Mesenchymal stem cell (in vitro differentiated cells and primary cell): ENCODE data around the gene ZNF292.
A peak's percentile ranks its signal among the peaks of the same experiment; 100 is the strongest.
"Not testable (repeated sequence)": the region's sequence is repeated elsewhere in the genome, so short reads cannot be mapped to it uniquely, and the experiment has no call there.

Experiments
- DNase-seq: peaks from one replicate; pipeline ENCODE4 v3.0.0-alpha.2; 2013
- H2AFZ ChIP-seq: one replicate; pipeline ENCODE4 v1.6.1; 2013; ENCODE audit warnings: low read depth, mild to moderate bottlenecking, control low read depth, inconsistent platforms, low read length, moderate library complexity
- H2AK5ac ChIP-seq: 2 replicates; pipeline ENCODE4 v1.6.1; 2013; ENCODE audit warnings: low read length, moderate library complexity, mild to moderate bottlenecking, inconsistent platforms; ENCODE audit not compliant: severe bottlenecking
- H2BK120ac ChIP-seq: one replicate; pipeline ENCODE4 v1.6.1; 2013; ENCODE audit warnings: low read depth, mild to moderate bottlenecking, inconsistent platforms, low read length, moderate library complexity
- H2BK12ac ChIP-seq, 2 experiments: one replicate each; pipeline ENCODE4 v1.6.1; 2013; ENCODE audit warnings: inconsistent platforms in 2 of 2, low read length in 2 of 2, mild to moderate bottlenecking in 2 of 2, moderate library complexity in 2 of 2, control low read depth in 1 of 2
- H2BK15ac ChIP-seq: one replicate; pipeline ENCODE4 v1.6.1; 2013; ENCODE audit warnings: mild to moderate bottlenecking, low read depth, inconsistent platforms; ENCODE audit not compliant: poor library complexity, severe bottlenecking
- H2BK5ac ChIP-seq: 2 replicates; pipeline ENCODE4 v1.6.1; 2013; ENCODE audit warnings: low read depth, mild to moderate bottlenecking, low read length, control low read depth, inconsistent platforms; ENCODE audit not compliant: poor library complexity, severe bottlenecking
- H3K14ac ChIP-seq, 2 experiments: one replicate each; pipeline ENCODE4 v1.6.1; 2013; ENCODE audit warnings: inconsistent platforms in 2 of 2, low read length in 2 of 2, control low read depth in 1 of 2, mild to moderate bottlenecking in 1 of 2, moderate library complexity in 1 of 2
- H3K18ac ChIP-seq, 2 experiments: one replicate each; pipeline ENCODE4 v1.6.1; 2013; ENCODE audit warnings: inconsistent platforms in 2 of 2, low read length in 2 of 2, control low read depth in 1 of 2, low read depth in 1 of 2, mild to moderate bottlenecking in 1 of 2
- H3K23ac ChIP-seq, 2 experiments: one replicate each; pipeline ENCODE4 v1.6.1; 2013; ENCODE audit warnings: inconsistent platforms in 2 of 2, low read length in 2 of 2, mild to moderate bottlenecking in 2 of 2, moderate library complexity in 2 of 2, control low read depth in 1 of 2
- H3K27ac ChIP-seq: 2 replicates; pipeline ENCODE4 v1.5.1; 2013; ENCODE audit warnings: mild to moderate bottlenecking, moderate library complexity, low read length, control low read depth, inconsistent platforms; ENCODE audit not compliant: poor library complexity, severe bottlenecking
- H3K27me3 ChIP-seq, 2 experiments: 2 replicates each; pipeline versions ENCODE4 v1.6.1 to v1.7.0; 2013; ENCODE audit warnings: low read length in 2 of 2, mild to moderate bottlenecking in 2 of 2, moderate library complexity in 2 of 2, control low read depth in 1 of 2, inconsistent platforms in 1 of 2; ENCODE audit not compliant: control insufficient read depth in 1 of 2, insufficient read depth in 1 of 2
- H3K36me3 ChIP-seq, 2 experiments: 2 replicates each; pipeline versions ENCODE4 v1.6.1 to v1.7.0; 2013; ENCODE audit warnings: low read length in 2 of 2, control low read depth in 1 of 2, inconsistent platforms in 1 of 2, low read depth in 1 of 2, mild to moderate bottlenecking in 1 of 2; ENCODE audit not compliant: insufficient read depth in 2 of 2, control insufficient read depth in 1 of 2
- H3K4ac ChIP-seq, 2 experiments: one replicate each; pipeline ENCODE4 v1.6.1; 2013; ENCODE audit warnings: inconsistent platforms in 2 of 2, low read length in 2 of 2, mild to moderate bottlenecking in 2 of 2, moderate library complexity in 2 of 2, control low read depth in 1 of 2, low read depth in 1 of 2
- H3K4me1 ChIP-seq: 2 replicates; pipeline ENCODE4 v1.6.1; 2013; ENCODE audit warnings: low read depth, low read length, control low read depth; ENCODE audit not compliant: control insufficient read depth, insufficient read depth
- H3K4me2 ChIP-seq: 2 replicates; pipeline ENCODE4 v1.6.1; 2013; ENCODE audit warnings: low read length, mild to moderate bottlenecking, inconsistent platforms; ENCODE audit not compliant: poor library complexity, severe bottlenecking
- H3K4me3 ChIP-seq, 2 experiments: 2 replicates each; pipeline versions ENCODE4 v1.5.1 to v1.7.0; 2013; ENCODE audit warnings: low read length in 2 of 2, mild to moderate bottlenecking in 2 of 2, control low read depth in 1 of 2, low read depth in 1 of 2; ENCODE audit not compliant: insufficient read depth in 1 of 2
- H3K79me1 ChIP-seq: replicated peaks from 2 replicates; pipeline ENCODE4 v1.6.1; 2013; ENCODE audit warnings: mild to moderate bottlenecking, control low read depth, low read length, inconsistent platforms; ENCODE audit not compliant: poor library complexity, severe bottlenecking
- H3K9ac ChIP-seq: 2 replicates; pipeline ENCODE4 v1.7.0; 2013; ENCODE audit warnings: mild to moderate bottlenecking, low read length, moderate library complexity
- H3K9me3 ChIP-seq: 2 replicates; pipeline ENCODE4 v1.7.0; 2013; ENCODE audit warnings: mild to moderate bottlenecking, low read length; ENCODE audit not compliant: control insufficient read depth
- H4K8ac ChIP-seq: one replicate; pipeline ENCODE4 v1.6.1; 2013; ENCODE audit warnings: inconsistent platforms, mild to moderate bottlenecking, low read length, moderate library complexity
- H4K91ac ChIP-seq: one replicate; pipeline ENCODE4 v1.6.1; 2013; ENCODE audit warnings: mild to moderate bottlenecking, low read length, inconsistent platforms
- WGBS: methylation state at CpG from one replicate; pipeline ENCODE4 v1.1.7; 2013; ENCODE audit warnings: mixed read lengths; 5-methylcytosine and 5-hydroxymethylcytosine counted together

ZNF292 gene

GRCh38 chr6:87155842-87156815 lies 764 bp downstream of the ZNF292 start:
- no peak overlapping the region for H2BK15ac ChIP-seq
- H3K79me1 ChIP-seq = peaks cover 3% of the 10 kb centered on the region
- no peaks in the 10 kb centered on the region for H3K36me3 ChIP-seq
- H3K4me2 ChIP-seq = peak overlapping the region; percentile 77
- H2BK5ac ChIP-seq = no peak overlapping the region
- H3K18ac ChIP-seq = peak overlapping the region; percentile 78 to 89
- peak overlapping the region; percentile 98 for H3K9ac ChIP-seq
- peak overlapping the region; percentile 21 to 72 for H3K4ac ChIP-seq
- peak overlapping the region; percentile 65 for H2BK120ac ChIP-seq
- H3K9me3 ChIP-seq = no peaks in the 10 kb centered on the region
- no peaks in the 10 kb centered on the region for H3K27me3 ChIP-seq
- DNase-seq = peak; percentile 78
- H3K27ac ChIP-seq = peak overlapping the region; percentile 79
- H2AK5ac ChIP-seq = no peak overlapping the region
- H4K91ac ChIP-seq = peak overlapping the region; percentile 44
- H3K14ac ChIP-seq = peak overlapping the region in 1 of 2 experiments; percentile 9
- peak overlapping the region; percentile 20 for H2AFZ ChIP-seq
- WGBS = under 1% methylated on average over 23 of the region's 43 CpGs
- H2BK12ac ChIP-seq = peak overlapping the region in 1 of 2 experiments; percentile 15
- H3K4me1 ChIP-seq = peaks cover 14% of the 10 kb centered on the region
- H3K23ac ChIP-seq = no peak overlapping the region
- H4K8ac ChIP-seq = peak overlapping the region; percentile 85
- peak overlapping the region; percentile 90 to 99 for H3K4me3 ChIP-seq

- not testable (repeated sequence) for H4K91ac ChIP-seq, H3K27me3 ChIP-seq, H3K27ac ChIP-seq, H3K18ac ChIP-seq, H3K36me3 ChIP-seq, H3K79me1 ChIP-seq, H3K9me3 ChIP-seq, H3K4me1 ChIP-seq, H2BK12ac ChIP-seq, H4K8ac ChIP-seq, H3K14ac ChIP-seq, H2BK120ac ChIP-seq, H3K4ac ChIP-seq, DNase-seq, H2AFZ ChIP-seq, H3K4me2 ChIP-seq, H3K23ac ChIP-seq, H2AK5ac ChIP-seq, H2BK15ac ChIP-seq, H2BK5ac ChIP-seq
- WGBS = 92% methylated on average over 7 of the region's 10 CpGs
- H3K9ac ChIP-seq = peak overlapping the region; percentile 98
- H3K4me3 ChIP-seq = peak overlapping the region in 1 of 2 experiments; percentile 99
Observed at GRCh38 chr6:87157596-87157995, 2.2 kb downstream of the ZNF292 start.

GRCh38 chr6:87161299-87161698 lies 5.9 kb downstream of the ZNF292 start:
- whole genome bisulfite sequencing = 96% methylated on average over 2 of the region's 4 CpGs
- peaks cover 0 to 3% of the 10 kb centered on the region in 2 experiments for H3K36me3 ChIP-seq
- H2AFZ ChIP-seq = no peak overlapping the region

DNA sequence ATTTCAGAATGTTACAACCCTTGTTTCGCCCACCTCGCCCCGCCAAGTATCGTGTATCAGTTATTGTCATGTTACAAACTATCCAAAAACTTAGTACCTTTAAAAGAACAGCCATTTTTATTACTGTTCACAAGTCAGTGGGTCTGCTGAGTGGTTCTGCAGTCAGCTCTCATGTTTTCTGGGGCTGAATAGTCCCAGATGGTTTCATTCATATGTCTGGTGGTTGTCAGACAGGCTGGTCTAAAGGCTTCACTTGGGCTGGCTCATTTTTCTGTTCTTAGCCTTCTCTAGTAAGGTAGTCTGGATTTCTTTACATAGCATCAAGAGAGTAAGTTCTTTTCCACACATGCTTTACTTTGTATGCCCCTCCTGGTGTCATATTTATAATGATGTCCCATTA lies 8.6 kb downstream of the ZNF292 start:
- H3K18ac ChIP-seq = no peak overlapping the region
- H2BK15ac ChIP-seq = no peak overlapping the region
- H2AK5ac ChIP-seq = no peak overlapping the region
- H2AFZ ChIP-seq = no peak overlapping the region
- DNase-seq = peak; percentile 10
- H3K9me3 ChIP-seq = no peaks in the 10 kb centered on the region
- no peak overlapping the region for H4K91ac ChIP-seq
- H3K36me3 ChIP-seq = peaks cover 0 to 3% of the 10 kb centered on the region in 2 experiments
- no peak overlapping the region for H2BK12ac ChIP-seq
- 100% methylated on average over 4 of the region's 4 CpGs for WGBS
- H3K14ac ChIP-seq = no peak overlapping the region
- no peak overlapping the region for H3K4ac ChIP-seq
- no peaks in the 10 kb centered on the region for H3K27me3 ChIP-seq
- H3K27ac ChIP-seq = no peak overlapping the region
- H3K79me1 ChIP-seq = no peaks in the 10 kb centered on the region
- no peak overlapping the region for H3K23ac ChIP-seq
- no peak overlapping the region for H3K4me3 ChIP-seq
- no peak overlapping the region for H3K4me2 ChIP-seq
- no peak overlapping the region for H3K9ac ChIP-seq
- H2BK120ac ChIP-seq = no peak overlapping the region
- H2BK5ac ChIP-seq = no peak overlapping the region
- H4K8ac ChIP-seq = no peak overlapping the region
- H3K4me1 ChIP-seq = peaks cover 5% of the 10 kb centered on the region

More at GRCh38 chr6:87161299-87161698, 5.9 kb downstream of the ZNF292 start:
- no peak overlapping the region for H3K9ac ChIP-seq
- no peak overlapping the region for H3K14ac ChIP-seq
- H3K4me1 ChIP-seq = peaks cover 11% of the 10 kb centered on the region
- H2BK5ac ChIP-seq = no peak overlapping the region
- no peak overlapping the region for H3K27ac ChIP-seq
- H4K8ac ChIP-seq = no peak overlapping the region
- H3K9me3 ChIP-seq = no peaks in the 10 kb centered on the region
- H2BK120ac ChIP-seq = no peak overlapping the region
- no peak overlapping the region for H3K4me2 ChIP-seq
- no peak overlapping the region for H2BK12ac ChIP-seq
- no peak overlapping the region for H3K4me3 ChIP-seq
- no peak overlapping the region for H3K23ac ChIP-seq
- no peaks in the 10 kb centered on the region for H3K79me1 ChIP-seq
- no peak overlapping the region for H4K91ac ChIP-seq
- no peak overlapping the region for H3K18ac ChIP-seq
- H2BK15ac ChIP-seq = no peak overlapping the region
- no peak overlapping the region for H2AK5ac ChIP-seq
- DNase-seq = no peak
- H3K27me3 ChIP-seq = no peaks in the 10 kb centered on the region
- H3K4ac ChIP-seq = no peak overlapping the region
